ENCODE data around the gene CEP55.

- TF ChIP-seq POLR2A (IDR thresholded peaks at IDR 0.05; ENCODE audit: low read length) (no peak), GATA1 (IDR thresholded peaks at IDR 0.05; ENCODE audit: low read depth, low read length) (no peak)
Observed at GRCh38 chr10:93514521-93514920, 18.1 kb downstream of the CEP55 start.

Data from erythroblast (primary cell).